LHCN-M2 (cell line): Measurements from ENCODE around the gene FAIM2. TPM values are rescaled to one million over a fixed set of nuclear protein-coding genes. Genes with fewer than 3 reads are reported as not detected.

Experiments
- DNase-seq: peaks from one replicate; pipeline ENCODE4 v3.0.0-alpha.2; 2012; ENCODE audit warnings: low read depth
- total RNA-seq: library from RNA; depleted of rRNA; stranded (reverse); fragments of >200 nt; gene quantifications from 2 replicates; pipeline ENCODE4 v1.2.3, GENCODE V29; 2014

The FAIM2 gene
- total RNA-seq, 1 experiment from 2014 or later, result 4.2 TPM

DNA sequence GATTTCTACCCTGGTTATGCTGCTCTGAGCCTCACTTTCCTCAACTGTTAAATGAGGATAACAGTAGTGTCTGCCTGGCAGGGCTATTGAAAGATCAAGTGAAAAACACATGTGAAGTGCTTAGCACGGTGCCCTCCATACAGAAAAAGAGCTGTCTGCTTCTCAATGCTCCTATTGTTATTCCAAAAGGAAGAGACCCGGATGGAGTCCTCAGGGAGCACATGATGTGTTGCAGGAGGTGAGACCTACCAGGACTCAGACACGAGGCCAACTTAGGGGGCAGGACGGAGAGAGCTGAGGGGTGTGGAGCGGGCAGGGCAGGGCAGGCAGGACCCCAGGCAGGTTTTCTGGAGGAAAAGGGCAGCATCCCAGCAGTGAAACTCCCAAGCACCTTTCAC is 8.9 kb downstream of the FAIM2 start:
- no peak for DNase-seq

GRCh38 chr12:49893753-49894750 is 9.6 kb downstream of the FAIM2 start:
- no peak for DNase-seq

- no peak for DNase-seq
Observed at GRCh38 chr12:49892732-49893317, 10.9 kb downstream of the FAIM2 start.

GRCh38 chr12:49892084-49892731 is 11.5 kb downstream of the FAIM2 start:
- DNase-seq, result no peak

DNA sequence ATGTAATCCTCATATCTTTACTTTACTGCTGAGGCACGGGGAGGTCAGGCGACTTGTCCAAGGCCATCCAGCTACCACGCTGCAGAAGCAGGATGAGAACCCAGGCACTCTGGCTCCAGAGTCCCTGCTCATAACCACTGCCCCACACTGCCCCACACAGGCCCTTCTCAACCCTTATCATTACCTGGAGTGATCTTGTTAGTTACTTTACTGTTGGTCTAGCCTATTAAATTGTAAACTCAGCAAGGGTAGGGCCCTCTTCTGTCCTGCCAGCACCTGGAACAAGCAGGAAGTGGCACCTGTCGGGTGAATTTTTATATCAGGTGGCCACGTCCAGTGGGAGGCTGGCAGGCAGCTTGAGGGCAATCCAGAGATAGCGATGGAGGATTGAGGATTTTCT is 12.2 kb downstream of the FAIM2 start:
- no peak for DNase-seq

GRCh38 chr12:49891012-49891411 is 12.7 kb downstream of the FAIM2 start:
- DNase-seq, result no peak

- no peak for DNase-seq
Observed at GRCh38 chr12:49890096-49890461, 13.6 kb downstream of the FAIM2 start.

- no peak for DNase-seq
Observed at GRCh38 chr12:49889361-49890095, 14.2 kb downstream of the FAIM2 start.

DNA sequence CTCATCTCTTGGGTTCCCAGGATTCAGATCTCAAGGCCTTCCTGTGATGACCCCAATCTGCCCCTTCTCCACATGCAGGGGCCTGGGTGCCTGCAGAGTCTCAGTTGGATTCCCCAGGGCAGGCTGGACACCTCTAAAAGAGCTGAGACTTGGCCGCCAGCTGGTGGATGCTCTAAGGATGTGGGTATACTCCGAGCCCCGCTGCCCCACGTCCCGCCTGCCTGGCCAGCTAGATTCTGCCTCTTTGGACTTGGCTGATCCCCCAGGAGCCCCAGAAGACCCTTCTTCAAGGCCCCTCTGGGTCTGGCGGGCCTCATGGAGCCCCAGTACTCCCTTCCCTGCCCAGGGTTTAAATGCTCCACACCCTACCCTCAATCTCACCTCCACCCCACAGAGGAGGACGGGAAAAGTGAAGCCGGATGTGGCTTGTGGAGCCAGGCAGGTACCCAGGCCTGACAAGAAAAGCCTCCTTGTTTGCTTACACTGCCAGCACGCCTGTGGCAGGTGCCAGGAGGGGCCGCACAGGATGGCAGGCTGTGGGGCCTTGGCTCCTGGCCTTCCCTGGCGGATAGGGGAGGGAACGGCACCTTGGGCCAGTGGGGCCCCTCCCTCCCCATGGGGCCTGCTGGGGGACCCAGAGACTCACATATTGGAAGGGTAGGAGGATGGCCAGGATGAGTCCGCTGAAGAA is 15.1 kb downstream of the FAIM2 start:
- DNase-seq, result no peak

DNA sequence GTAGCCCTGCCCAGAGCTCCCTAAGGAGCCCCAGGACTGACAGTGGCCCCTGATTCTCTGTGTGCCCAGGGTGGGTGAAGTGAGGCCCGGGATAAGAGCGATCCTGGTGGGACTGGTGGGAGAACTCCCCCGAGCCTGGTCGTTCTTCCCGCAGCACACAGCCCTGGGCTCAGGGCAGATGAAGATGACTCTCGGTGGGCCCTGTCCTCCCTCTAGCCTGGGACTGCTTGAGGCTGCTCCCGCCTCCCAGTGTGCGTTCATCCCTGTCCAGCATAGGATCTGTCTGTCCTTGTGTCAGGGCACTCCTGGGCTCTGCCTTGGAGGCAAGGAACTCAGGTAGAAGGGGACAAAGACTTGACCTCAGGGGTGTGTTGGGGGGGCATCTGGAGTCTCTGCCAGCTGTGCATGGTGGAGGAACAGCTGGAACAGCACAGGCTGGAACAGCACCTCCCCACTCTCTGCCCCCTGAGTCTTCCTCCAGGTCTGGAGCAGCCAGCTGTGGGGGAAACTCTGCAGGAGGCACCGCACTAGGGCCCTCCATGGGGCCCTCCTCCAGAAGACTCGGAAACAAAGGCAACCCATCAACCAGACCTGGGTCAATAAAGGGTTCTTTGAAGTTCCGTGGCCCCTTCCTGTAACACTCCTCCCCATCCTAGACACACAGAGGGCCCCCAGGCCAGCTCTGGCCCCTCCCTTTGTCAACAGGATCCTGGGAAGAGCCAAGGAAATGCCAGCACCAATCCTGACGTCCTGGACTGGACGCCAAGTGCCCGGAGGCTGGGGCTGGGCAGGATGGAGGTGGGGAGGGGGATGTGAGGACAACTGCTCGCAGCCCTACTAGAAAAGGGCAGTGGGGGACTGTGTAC is 15.9 kb downstream of the FAIM2 start:
- no peak for DNase-seq

DNA sequence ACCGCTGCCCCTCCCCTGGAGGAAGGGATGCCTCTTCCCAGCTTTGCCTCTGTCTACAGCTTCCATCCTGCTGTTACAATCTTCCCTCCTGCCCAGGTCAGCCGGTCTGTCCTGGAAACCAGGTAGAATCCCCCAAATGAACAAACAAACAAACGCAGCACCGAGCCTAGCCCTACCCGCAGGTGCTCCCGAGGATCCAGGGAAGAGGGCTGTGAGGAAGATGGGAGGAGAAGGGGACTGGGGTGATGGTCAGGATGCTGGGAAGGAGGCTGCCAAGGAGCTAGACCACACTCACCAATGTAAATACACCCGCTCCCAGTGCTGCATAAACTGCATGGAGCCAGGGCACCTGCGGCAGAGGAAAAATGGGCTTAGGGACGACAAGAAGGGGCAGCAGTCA is 16.6 kb downstream of the FAIM2 start:
- no peak for DNase-seq

- no peak for DNase-seq
Observed at GRCh38 chr12:49885663-49886461, 17.8 kb downstream of the FAIM2 start.

- DNase-seq, result no peak
Observed at GRCh38 chr12:49885118-49885517, 18.6 kb downstream of the FAIM2 start.

GRCh38 chr12:49882851-49883464 is 20.7 kb downstream of the FAIM2 start:
- no peak for DNase-seq

DNA sequence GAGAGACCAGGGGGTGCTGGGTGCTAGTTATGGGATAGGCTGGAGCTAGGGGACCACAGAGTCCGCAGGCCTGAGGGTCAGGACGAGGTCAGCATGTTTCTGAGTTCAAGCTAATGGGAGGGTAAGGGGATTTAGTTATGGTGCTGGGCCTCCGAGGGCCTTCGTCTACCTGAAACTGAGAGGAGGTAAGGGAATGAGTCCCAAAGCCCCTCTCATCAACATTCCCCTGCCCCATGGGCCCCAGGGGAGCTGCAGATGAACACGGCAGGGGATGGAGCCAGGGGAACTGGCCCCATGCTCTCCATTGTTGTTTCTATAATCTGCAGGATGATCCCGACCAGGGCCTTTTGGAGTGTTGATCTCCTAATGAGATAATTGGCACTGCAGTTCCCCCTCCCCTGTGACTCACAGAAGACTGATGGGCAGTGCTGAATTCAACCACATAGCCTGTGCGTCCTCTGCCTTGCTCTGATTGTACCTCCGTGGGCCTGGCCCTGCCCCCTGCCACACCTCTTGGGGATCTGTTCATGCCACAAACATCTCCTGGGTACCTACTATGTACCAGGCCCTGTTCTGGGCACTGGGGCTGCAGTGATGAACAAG is 21.4 kb downstream of the FAIM2 start:
- no peak for DNase-seq

- DNase-seq, result no peak
Observed at GRCh38 chr12:49881415-49882247, 22.1 kb downstream of the FAIM2 start.

DNA sequence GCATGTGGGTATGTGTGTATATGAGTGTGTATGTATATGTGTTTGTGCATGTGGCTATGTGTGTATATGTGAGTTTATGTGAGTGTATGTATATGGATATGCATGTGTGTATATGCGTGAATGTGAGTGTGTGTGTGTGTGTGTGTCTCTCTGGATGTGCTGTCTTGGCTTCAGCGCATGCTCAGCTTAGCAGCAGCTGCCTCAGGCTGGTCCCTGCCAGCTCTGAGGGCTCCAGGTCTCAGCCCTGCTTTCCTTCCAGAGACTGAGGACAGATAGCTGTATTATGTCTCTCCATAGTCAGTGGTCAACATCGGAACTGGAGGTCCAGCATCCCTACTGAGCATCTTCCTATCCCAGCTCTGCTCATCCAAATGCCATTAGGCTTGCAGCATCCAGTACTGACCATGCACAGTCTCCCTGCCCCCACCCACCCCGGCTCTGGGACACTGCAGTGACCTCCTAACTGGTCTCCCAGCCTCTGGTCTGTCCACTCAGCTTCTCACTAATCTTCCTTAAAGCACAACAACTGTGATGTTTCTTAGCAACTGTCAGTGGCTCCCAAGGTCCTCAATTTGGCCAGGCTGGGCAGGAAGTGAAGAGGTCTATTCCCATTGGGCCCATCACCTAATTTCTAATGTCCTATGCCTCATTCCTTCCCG is 22.8 kb downstream of the FAIM2 start:
- no peak for DNase-seq
